HepG2 (cell line): ENCODE measurements around the gene DCUN1D3. TPM values are rescaled to one million over a fixed set of nuclear protein-coding genes. Genes with fewer than 3 reads are reported as not detected.

ENCODE experiments used
- HCFC1 ChIP-seq: fragments of 150-350 bp; IDR thresholded peaks from 2 replicates; pipeline ENCODE4 v1.6.1; 2014; ENCODE audit warnings: low read depth, low read length
- HOXA5 ChIP-seq: sonication (generic); formaldehyde crosslinking; IDR thresholded peaks from 2 replicates; pipeline ENCODE4 v1.4.0; 2020; ENCODE audit warnings: missing genetic modification reagents
- POLR2AphosphoS2 ChIP-seq: IDR thresholded peaks from 2 replicates; pipeline ENCODE4 v1.6.1; 2011; ENCODE audit warnings: low read depth, low read length, improper control_type of control experiment
- RFX5 ChIP-seq: IDR thresholded peaks from 2 replicates; pipeline ENCODE4 v1.6.1; 2011; ENCODE audit warnings: low read depth, low read length, improper control_type of control experiment
- SKIL ChIP-seq: sonication (generic); formaldehyde crosslinking; IDR thresholded peaks from 2 replicates; pipeline ENCODE4 v1.8.0; 2022; ENCODE audit warnings: missing genetic modification reagents, mild to moderate bottlenecking, moderate library complexity, borderline replicate concordance
- SRY ChIP-seq: sonication (generic); formaldehyde crosslinking; IDR thresholded peaks from 2 replicates; pipeline ENCODE4 v1.8.0; 2022; ENCODE audit warnings: mild to moderate bottlenecking, missing genetic modification reagents
- SYNCRIP ChIP-seq: fragments of 200-400 bp; formaldehyde crosslinking; IDR thresholded peaks from 2 replicates; pipeline ENCODE4 v1.6.1; 2018; ENCODE audit warnings: mild to moderate bottlenecking, low read depth, low read length; ENCODE audit not compliant: insufficient read depth
- ZC3H4 ChIP-seq: sonication (generic); formaldehyde crosslinking; IDR thresholded peaks from 2 replicates; pipeline ENCODE4 v1.4.0; 2020; ENCODE audit warnings: missing genetic modification reagents, borderline replicate concordance
- ZFP90 ChIP-seq: sonication (generic); formaldehyde crosslinking; IDR thresholded peaks from 2 replicates; pipeline ENCODE4 v1.8.0; 2022; ENCODE audit warnings: missing genetic modification reagents, mild to moderate bottlenecking, inconsistent platforms, borderline replicate concordance
- ZFYVE20 ChIP-seq: sonication (generic); formaldehyde crosslinking; IDR thresholded peaks from 2 replicates; pipeline ENCODE4 v1.8.0; 2023; ENCODE audit warnings: low read depth, mild to moderate bottlenecking, moderate library complexity, missing genetic modification reagents, borderline replicate concordance
- ZMYM4 ChIP-seq: sonication (generic); formaldehyde crosslinking; IDR thresholded peaks from 2 replicates; pipeline ENCODE4 v1.8.1; 2023; ENCODE audit warnings: mild to moderate bottlenecking, missing genetic modification reagents
- ZNF773 ChIP-seq: sonication (generic); formaldehyde crosslinking; IDR thresholded peaks from 2 replicates; pipeline ENCODE4 v1.4.0; 2020; ENCODE audit warnings: missing genetic modification reagents, borderline replicate concordance
- polyA plus RNA-seq, 8 experiments: library from polyadenylated mRNA; depleted of rRNA in 3 of 8; stranded (reverse) in 7 of 8; unstranded in 1 of 8; fragments of >200 nt; fragmentation: Illumina TruSeq in 4 of 8; extraction: Trizol in 4 of 8; gene quantifications; 2 replicates each; pipeline versions ENCODE4 v1.2.1 to v1.2.3, GENCODE V29; 2011 to 2016; ENCODE audit warnings: low read depth in 4 of 8, missing spikeins in 1 of 8, mixed read lengths in 1 of 8; ENCODE audit not compliant: insufficient read depth in 1 of 8
- total RNA-seq, 5 experiments: library from RNA; depleted of rRNA; stranded (reverse); fragments of >200 nt; fragmentation: Illumina TruSeq; extraction: Trizol; gene quantifications; 2 replicates each; pipeline ENCODE4 v1.2.3, GENCODE V29; 2016; ENCODE audit warnings: low read depth in 1 of 5
- TF ChIP-seq, protein P1 (sequence below): sonication (generic); formaldehyde crosslinking; IDR thresholded peaks from 2 replicates; pipeline ENCODE4 v1.4.0; 2020; ENCODE audit warnings: missing genetic modification reagents
- TF ChIP-seq, protein P2 (sequence below): sonication (generic); formaldehyde crosslinking; IDR thresholded peaks from 2 replicates; pipeline ENCODE4 v1.4.0; 2020; ENCODE audit warnings: mild to moderate bottlenecking, missing genetic modification reagents, borderline replicate concordance
- TF ChIP-seq, protein P3 (sequence below): sonication (generic); formaldehyde crosslinking; IDR thresholded peaks from 2 replicates; pipeline ENCODE4 v1.4.0; 2020; ENCODE audit warnings: missing genetic modification reagents
- TF ChIP-seq, protein P4 (sequence below): sonication (generic); formaldehyde crosslinking; IDR thresholded peaks from 2 replicates; pipeline ENCODE4 v1.9.0; 2021; ENCODE audit warnings: missing genetic modification reagents, borderline replicate concordance

DCUN1D3 gene
- total and polyA plus RNA-seq, 2 of the 13 experiments (the other 11 are each of a cell fraction or from before 2014, with no cell fraction given): 5.0 to 19.3 TPM

DNA sequence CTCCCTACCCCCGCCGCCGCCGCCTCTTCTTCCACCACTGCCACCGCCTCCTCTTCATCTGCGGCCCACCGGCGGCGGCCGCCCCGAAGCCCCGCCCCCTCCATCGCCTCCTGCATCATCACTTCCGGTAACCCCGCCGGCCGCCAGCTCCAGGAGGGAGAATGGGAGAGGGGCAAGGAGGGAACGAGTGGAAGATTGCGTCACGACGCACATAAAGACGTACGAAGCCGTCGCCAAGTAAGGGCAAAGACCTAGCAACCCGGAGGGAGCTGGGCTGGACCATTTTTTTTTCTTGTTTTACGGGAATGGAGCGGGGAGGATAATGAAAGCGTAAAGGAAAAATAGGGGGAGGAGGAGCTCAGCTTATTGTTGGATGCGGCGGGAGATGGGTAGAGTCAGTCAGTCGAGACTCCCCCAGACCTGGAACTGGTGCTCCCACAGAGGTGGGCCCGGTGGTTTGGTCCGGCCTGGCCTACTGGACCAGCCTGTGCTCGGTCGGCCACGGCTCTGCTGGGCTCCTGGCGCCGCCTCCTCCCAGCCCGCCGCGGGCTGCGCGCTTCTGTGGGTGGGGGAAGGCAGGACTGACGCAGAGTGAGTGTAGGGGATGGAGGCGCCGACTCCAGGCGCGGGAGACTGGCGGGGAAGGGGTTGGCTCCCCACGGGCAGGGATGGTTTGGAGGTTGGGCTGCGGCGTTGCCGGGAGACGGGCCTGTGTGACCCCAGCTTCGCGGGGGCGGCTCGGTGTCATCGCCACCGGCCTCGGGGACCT is at the start of gene DCUN1D3, which contains the start of gene LYRM1 (continued):
- TF ChIP-seq RFX5: peak; percentile 64; the same call in 1 of the 2 replicates
- TF ChIP-seq, protein P1, sequence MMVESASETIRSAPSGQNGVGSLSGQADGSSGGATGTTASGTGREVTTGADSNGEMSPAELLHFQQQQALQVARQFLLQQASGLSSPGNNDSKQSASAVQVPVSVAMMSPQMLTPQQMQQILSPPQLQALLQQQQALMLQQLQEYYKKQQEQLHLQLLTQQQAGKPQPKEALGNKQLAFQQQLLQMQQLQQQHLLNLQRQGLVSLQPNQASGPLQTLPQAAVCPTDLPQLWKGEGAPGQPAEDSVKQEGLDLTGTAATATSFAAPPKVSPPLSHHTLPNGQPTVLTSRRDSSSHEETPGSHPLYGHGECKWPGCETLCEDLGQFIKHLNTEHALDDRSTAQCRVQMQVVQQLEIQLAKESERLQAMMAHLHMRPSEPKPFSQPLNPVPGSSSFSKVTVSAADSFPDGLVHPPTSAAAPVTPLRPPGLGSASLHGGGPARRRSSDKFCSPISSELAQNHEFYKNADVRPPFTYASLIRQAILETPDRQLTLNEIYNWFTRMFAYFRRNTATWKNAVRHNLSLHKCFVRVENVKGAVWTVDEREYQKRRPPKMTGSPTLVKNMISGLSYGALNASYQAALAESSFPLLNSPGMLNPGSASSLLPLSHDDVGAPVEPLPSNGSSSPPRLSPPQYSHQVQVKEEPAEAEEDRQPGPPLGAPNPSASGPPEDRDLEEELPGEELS (CRISPR knock-in tag): no peak
- TF ChIP-seq, protein P2, sequence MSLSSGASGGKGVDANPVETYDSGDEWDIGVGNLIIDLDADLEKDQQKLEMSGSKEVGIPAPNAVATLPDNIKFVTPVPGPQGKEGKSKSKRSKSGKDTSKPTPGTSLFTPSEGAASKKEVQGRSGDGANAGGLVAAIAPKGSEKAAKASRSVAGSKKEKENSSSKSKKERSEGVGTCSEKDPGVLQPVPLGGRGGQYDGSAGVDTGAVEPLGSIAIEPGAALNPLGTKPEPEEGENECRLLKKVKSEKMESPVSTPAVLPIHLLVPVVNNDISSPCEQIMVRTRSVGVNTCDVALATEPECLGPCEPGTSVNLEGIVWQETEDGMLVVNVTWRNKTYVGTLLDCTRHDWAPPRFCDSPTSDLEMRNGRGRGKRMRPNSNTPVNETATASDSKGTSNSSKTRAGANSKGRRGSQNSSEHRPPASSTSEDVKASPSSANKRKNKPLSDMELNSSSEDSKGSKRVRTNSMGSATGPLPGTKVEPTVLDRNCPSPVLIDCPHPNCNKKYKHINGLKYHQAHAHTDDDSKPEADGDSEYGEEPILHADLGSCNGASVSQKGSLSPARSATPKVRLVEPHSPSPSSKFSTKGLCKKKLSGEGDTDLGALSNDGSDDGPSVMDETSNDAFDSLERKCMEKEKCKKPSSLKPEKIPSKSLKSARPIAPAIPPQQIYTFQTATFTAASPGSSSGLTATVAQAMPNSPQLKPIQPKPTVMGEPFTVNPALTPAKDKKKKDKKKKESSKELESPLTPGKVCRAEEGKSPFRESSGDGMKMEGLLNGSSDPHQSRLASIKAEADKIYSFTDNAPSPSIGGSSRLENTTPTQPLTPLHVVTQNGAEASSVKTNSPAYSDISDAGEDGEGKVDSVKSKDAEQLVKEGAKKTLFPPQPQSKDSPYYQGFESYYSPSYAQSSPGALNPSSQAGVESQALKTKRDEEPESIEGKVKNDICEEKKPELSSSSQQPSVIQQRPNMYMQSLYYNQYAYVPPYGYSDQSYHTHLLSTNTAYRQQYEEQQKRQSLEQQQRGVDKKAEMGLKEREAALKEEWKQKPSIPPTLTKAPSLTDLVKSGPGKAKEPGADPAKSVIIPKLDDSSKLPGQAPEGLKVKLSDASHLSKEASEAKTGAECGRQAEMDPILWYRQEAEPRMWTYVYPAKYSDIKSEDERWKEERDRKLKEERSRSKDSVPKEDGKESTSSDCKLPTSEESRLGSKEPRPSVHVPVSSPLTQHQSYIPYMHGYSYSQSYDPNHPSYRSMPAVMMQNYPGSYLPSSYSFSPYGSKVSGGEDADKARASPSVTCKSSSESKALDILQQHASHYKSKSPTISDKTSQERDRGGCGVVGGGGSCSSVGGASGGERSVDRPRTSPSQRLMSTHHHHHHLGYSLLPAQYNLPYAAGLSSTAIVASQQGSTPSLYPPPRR (CRISPR knock-in tag): peak; percentile 74
- TF ChIP-seq ZFP90 (CRISPR knock-in tag): peak; percentile 91; the same call in 1 of the 2 replicates
- peak; percentile 62 for TF ChIP-seq ZMYM4
- no peak for TF ChIP-seq SYNCRIP
- no peak; the same call in 1 of the 2 replicates for TF ChIP-seq POLR2AphosphoS2
- TF ChIP-seq HOXA5 (CRISPR knock-in tag): peak; percentile 92
- peak; percentile 41; the same call in 1 of the 2 replicates for TF ChIP-seq HCFC1
- peak; percentile 49; the same call in 1 of the 2 replicates for TF ChIP-seq ZNF773 (CRISPR knock-in tag)
- peak; percentile 81; the same call in 1 of the 2 replicates for TF ChIP-seq ZFYVE20 (CRISPR knock-in tag)
- peak; percentile 98 for TF ChIP-seq SRY (CRISPR knock-in tag)
- peak; percentile 61 for TF ChIP-seq SKIL (CRISPR knock-in tag)
- 0 out of 2 replicates have a peak, but pooled peaks have one; percentile 32 for TF ChIP-seq ZC3H4
- TF ChIP-seq, protein P3, sequence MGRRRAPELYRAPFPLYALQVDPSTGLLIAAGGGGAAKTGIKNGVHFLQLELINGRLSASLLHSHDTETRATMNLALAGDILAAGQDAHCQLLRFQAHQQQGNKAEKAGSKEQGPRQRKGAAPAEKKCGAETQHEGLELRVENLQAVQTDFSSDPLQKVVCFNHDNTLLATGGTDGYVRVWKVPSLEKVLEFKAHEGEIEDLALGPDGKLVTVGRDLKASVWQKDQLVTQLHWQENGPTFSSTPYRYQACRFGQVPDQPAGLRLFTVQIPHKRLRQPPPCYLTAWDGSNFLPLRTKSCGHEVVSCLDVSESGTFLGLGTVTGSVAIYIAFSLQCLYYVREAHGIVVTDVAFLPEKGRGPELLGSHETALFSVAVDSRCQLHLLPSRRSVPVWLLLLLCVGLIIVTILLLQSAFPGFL (CRISPR knock-in tag): peak; percentile 40; the same call in 1 of the 2 replicates
- TF ChIP-seq, protein P4, sequence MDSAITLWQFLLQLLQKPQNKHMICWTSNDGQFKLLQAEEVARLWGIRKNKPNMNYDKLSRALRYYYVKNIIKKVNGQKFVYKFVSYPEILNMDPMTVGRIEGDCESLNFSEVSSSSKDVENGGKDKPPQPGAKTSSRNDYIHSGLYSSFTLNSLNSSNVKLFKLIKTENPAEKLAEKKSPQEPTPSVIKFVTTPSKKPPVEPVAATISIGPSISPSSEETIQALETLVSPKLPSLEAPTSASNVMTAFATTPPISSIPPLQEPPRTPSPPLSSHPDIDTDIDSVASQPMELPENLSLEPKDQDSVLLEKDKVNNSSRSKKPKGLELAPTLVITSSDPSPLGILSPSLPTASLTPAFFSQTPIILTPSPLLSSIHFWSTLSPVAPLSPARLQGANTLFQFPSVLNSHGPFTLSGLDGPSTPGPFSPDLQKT: no peak
